Mesothelial cell of epicardium (in vitro differentiated cells): ENCODE measurements around the gene XKRX. TPM values are rescaled to one million over a fixed set of nuclear protein-coding genes. Genes with fewer than 3 reads are reported as not detected.

ENCODE experiments used
- DNase-seq, 2 experiments: peaks; one replicate each; pipeline ENCODE4 v3.0.0; 2021; ENCODE audit warnings: low spot score in 2 of 2; ENCODE audit not compliant: unreplicated experiment in 2 of 2
- H3K27ac Mint-ChIP-seq: 2 replicates; pipeline ENCODE4 v1.8.0; 2021; ENCODE audit warnings: mixed read lengths
- H3K27me3 Mint-ChIP-seq: 2 replicates; pipeline ENCODE4 v1.8.0; 2021; ENCODE audit warnings: low read depth, mixed read lengths
- H3K36me3 Mint-ChIP-seq: 2 replicates; pipeline ENCODE4 v1.8.0; 2021; ENCODE audit warnings: mixed read lengths
- H3K4me1 Mint-ChIP-seq: 2 replicates; pipeline ENCODE4 v1.8.0; 2021; ENCODE audit warnings: mixed read lengths
- H3K4me3 Mint-ChIP-seq: 2 replicates; pipeline ENCODE4 v1.8.0; 2021; ENCODE audit warnings: mild to moderate bottlenecking, moderate library complexity, mixed read lengths
- H3K9me3 Mint-ChIP-seq: 2 replicates; pipeline ENCODE4 v1.8.0; 2021; ENCODE audit warnings: mixed read lengths
- CTCF ChIP-seq: fragments of 200-600 bp; sonication (generic); IDR thresholded peaks from one replicate; pipeline ENCODE4 v1.5.0; 2021; ENCODE audit warnings: antibody characterized with exemption; ENCODE audit not compliant: unreplicated experiment
- total RNA-seq: library from RNA; stranded (reverse); gene quantifications from 3 replicates; pipeline ENCODE4 v1.2.1, GENCODE V29; 2021

The XKRX gene
- total RNA-seq, 1 donor from 2014 or later: 0.96 TPM

GRCh38 chrX:100926453-100926852 lies 2.3 kb downstream of the XKRX start:
- Mint-ChIP-seq H3K9me3 (peaks cover 15% of the 10 kb centered on the region), H3K4me1 (peaks cover 6% of the 10 kb centered on the region), H3K36me3 (peaks cover 1% of the 10 kb centered on the region), H3K27me3 (peaks cover 5% of the 10 kb centered on the region), H3K4me3 (no peak overlapping the region), H3K27ac (no peak overlapping the region)
- no peak for DNase-seq
- no peak for TF ChIP-seq CTCF

- Mint-ChIP-seq H3K36me3 (peaks cover 2% of the 10 kb centered on the region), H3K4me1 (peaks cover 3% of the 10 kb centered on the region), H3K27me3 (peaks cover 5% of the 10 kb centered on the region), H3K9me3 (peaks cover 10% of the 10 kb centered on the region), H3K27ac (no peak overlapping the region), H3K4me3 (no peak overlapping the region)
- DNase-seq: no peak
- no peak for TF ChIP-seq CTCF
These were observed 4.3 kb downstream of the XKRX start for GRCh38 chrX:100924375-100924774.

GRCh38 chrX:100915562-100915961 lies 13.2 kb downstream of the XKRX start:
- H3K36me3 Mint-ChIP-seq: no peaks in the 10 kb centered on the region
- peaks cover 27% of the 10 kb centered on the region for H3K9me3 Mint-ChIP-seq
- no peaks in the 10 kb centered on the region for H3K27me3 Mint-ChIP-seq
- H3K4me1 Mint-ChIP-seq: peaks cover 2% of the 10 kb centered on the region
- H3K4me3 Mint-ChIP-seq: no peak overlapping the region
- no peak for TF ChIP-seq CTCF
- no peak overlapping the region for H3K27ac Mint-ChIP-seq
- DNase-seq: no peak

- H3K36me3 Mint-ChIP-seq: no peaks in the 10 kb centered on the region
- peaks cover 31% of the 10 kb centered on the region for H3K9me3 Mint-ChIP-seq
- H3K4me1 Mint-ChIP-seq: peaks cover 2% of the 10 kb centered on the region
- no peak for TF ChIP-seq CTCF
- no peak overlapping the region for H3K4me3 Mint-ChIP-seq
- no peak overlapping the region for H3K27ac Mint-ChIP-seq
- DNase-seq: no peak
- H3K27me3 Mint-ChIP-seq: no peaks in the 10 kb centered on the region
These were observed 15.6 kb downstream of the XKRX start for GRCh38 chrX:100913111-100913510.

GRCh38 chrX:100911731-100912130 lies 17.0 kb downstream of the XKRX start:
- Mint-ChIP-seq H3K36me3 (no peaks in the 10 kb centered on the region), H3K9me3 (peaks cover 33% of the 10 kb centered on the region), H3K27me3 (no peaks in the 10 kb centered on the region), H3K27ac (no peak overlapping the region), H3K4me1 (peaks cover 2% of the 10 kb centered on the region), H3K4me3 (no peak overlapping the region)
- TF ChIP-seq CTCF: no peak
- DNase-seq: no peak

GRCh38 chrX:100905620-100906019 lies 23.1 kb downstream of the XKRX start:
- H3K4me1 Mint-ChIP-seq: no peaks in the 10 kb centered on the region
- TF ChIP-seq CTCF: no peak

More at GRCh38 chrX:100905620-100906019, 23.1 kb downstream of the XKRX start:
- no peak overlapping the region for H3K4me3 Mint-ChIP-seq
- H3K9me3 Mint-ChIP-seq: peaks cover 41% of the 10 kb centered on the region
- no peak overlapping the region for H3K27ac Mint-ChIP-seq
- DNase-seq: no peak
- no peaks in the 10 kb centered on the region for H3K36me3 Mint-ChIP-seq
- H3K27me3 Mint-ChIP-seq: no peaks in the 10 kb centered on the region
